ENCODE data around the gene TOMT. TPM values are rescaled to one million over a fixed set of nuclear protein-coding genes. Genes with fewer than 3 reads are reported as not detected.

Gene TOMT
- total RNA-seq, 1 donor from 2014 or later: not detected

- intact Hi-C loops (cut with DNase I): no loop called here
- H3K9me3 ChIP-seq: no peaks in the 10 kb centered on the region
- H3K4me1 ChIP-seq: peaks cover 5 to 7% of the 10 kb centered on the region in 2 donors
- H3K27me3 ChIP-seq: no peaks in the 10 kb centered on the region
- no peak for DNase-seq (ENCODE audit: low spot score in 2 of 2)
- TF ChIP-seq CTCF (IDR thresholded peaks at IDR 0.05): no peak
- no peak overlapping the region for H3K4me3 ChIP-seq
- H3K36me3 ChIP-seq: peaks cover 0 to 12% of the 10 kb centered on the region in 2 donors
- no peak overlapping the region for H3K27ac ChIP-seq
Observed at GRCh38 chr11:72085621-72086351, 19.9 kb upstream of the TOMT start.

- Histone ChIP-seq H3K36me3 (peaks cover 0 to 16% of the 10 kb centered on the region in 2 donors), H3K4me1 (peaks cover 0 to 6% of the 10 kb centered on the region in 2 donors), H3K9me3 (no peaks in the 10 kb centered on the region), H3K4me3 (no peak overlapping the region), H3K27me3 (no peaks in the 10 kb centered on the region), H3K27ac (no peak overlapping the region)
- intact Hi-C loops (cut with DNase I): no loop called here
- TF ChIP-seq CTCF (IDR thresholded peaks at IDR 0.05): no peak
- DNase-seq (ENCODE audit: low spot score in 2 of 2): no peak
Observed at GRCh38 chr11:72088076-72088808, 17.5 kb upstream of the TOMT start.

GRCh38 chr11:72091292-72091691 lies 14.4 kb upstream of the TOMT start:
- intact Hi-C loops (cut with DNase I): loop anchor here (1.0 to 2.0 kb wide), 2 partner anchors 66 to 114 kb away; no protein-coding TSS in a partner anchor
- Histone ChIP-seq H3K4me3 (no peak overlapping the region), H3K9me3 (no peaks in the 10 kb centered on the region), H3K27me3 (no peaks in the 10 kb centered on the region), H3K27ac (no peak overlapping the region), H3K36me3 (peaks cover 0 to 33% of the 10 kb centered on the region in 2 donors), H3K4me1 (peaks cover 0 to 6% of the 10 kb centered on the region in 2 donors)
- peak; percentile 49 to 81 for DNase-seq (ENCODE audit: low spot score in 2 of 2)
- TF ChIP-seq CTCF (IDR thresholded peaks at IDR 0.05): peak; percentile 77 to 89 (median 87)

GRCh38 chr11:72098741-72099140 lies 7.0 kb upstream of the TOMT start:
- TF ChIP-seq CTCF (IDR thresholded peaks at IDR 0.05): no peak

GRCh38 chr11:72100009-72100408 lies 5.7 kb upstream of the TOMT start:
- peaks cover 10 to 18% of the 10 kb centered on the region in 2 donors for H3K4me1 ChIP-seq
- H3K27ac ChIP-seq: peak overlapping the region in 1 of 2 donors; percentile 5
- no peak overlapping the region for H3K4me3 ChIP-seq
- H3K9me3 ChIP-seq: no peaks in the 10 kb centered on the region
- TF ChIP-seq CTCF (IDR thresholded peaks at IDR 0.05): no peak
- H3K27me3 ChIP-seq: no peaks in the 10 kb centered on the region
- intact Hi-C loops (cut with DNase I): loop anchor here (5.0 kb wide), 1 partner anchor 137 kb away; no protein-coding TSS in a partner anchor
- H3K36me3 ChIP-seq: peaks cover 27 to 32% of the 10 kb centered on the region in 2 donors
- no peak for DNase-seq (ENCODE audit: low spot score in 2 of 2)

More at GRCh38 chr11:72098741-72099140, 7.0 kb upstream of the TOMT start:
- Histone ChIP-seq H3K27me3 (no peaks in the 10 kb centered on the region), H3K27ac (no peak overlapping the region), H3K36me3 (peaks cover 27 to 41% of the 10 kb centered on the region in 2 donors), H3K4me3 (no peak overlapping the region), H3K9me3 (no peaks in the 10 kb centered on the region), H3K4me1 (peaks cover 10 to 16% of the 10 kb centered on the region in 2 donors)
- DNase-seq (ENCODE audit: low spot score in 2 of 2): no peak
- intact Hi-C loops (cut with DNase I): no loop called here

Data from ascending aorta (tissue), 2 donors.